ENCODE measurements around the gene RTCA.

GRCh38 chr1:100304227-100304626 lies 38.2 kb downstream of the RTCA start:
- no peak for TF ChIP-seq CTCF (IDR thresholded peaks at IDR 0.05)
- no peak for TF ChIP-seq POLR2A (IDR thresholded peaks at IDR 0.05)

Measured in heart left ventricle (tissue), 13 donors.